SK-N-SH (cell line): ENCODE measurements around the gene C13orf46.

Experiments used
- CHD2 ChIP-seq: fragments of 150-350 bp; IDR thresholded peaks from 2 replicates; pipeline ENCODE4 v1.6.1; 2018; ENCODE audit warnings: low read length; ENCODE audit not compliant: partially characterized antibody
- EZH2phosphoT487 ChIP-seq: fragments of 200-600 bp; sonication (generic); IDR thresholded peaks from 2 replicates; pipeline ENCODE4 v1.6.1; 2017; ENCODE audit warnings: low read depth, mixed run types, mild to moderate bottlenecking, antibody characterized with exemption, moderate library complexity, borderline replicate concordance
- FOXJ3 ChIP-seq: sonication (generic); formaldehyde crosslinking; IDR thresholded peaks from 2 replicates; pipeline ENCODE4 v1.5.1; 2020; ENCODE audit warnings: mild to moderate bottlenecking, missing genetic modification reagents
- POLR2AphosphoS5 ChIP-seq: IDR thresholded peaks from 2 replicates; pipeline ENCODE4 v1.6.1; 2012; ENCODE audit warnings: low read depth, low read length
- TEAD4 ChIP-seq: IDR thresholded peaks from 2 replicates; pipeline ENCODE4 v1.4.0; 2012; ENCODE audit warnings: mild to moderate bottlenecking, borderline replicate concordance; ENCODE audit not compliant: insufficient read depth
- TF ChIP-seq, protein P1 (sequence below): fragments of 200-600 bp; sonication (generic); IDR thresholded peaks from 2 replicates; pipeline ENCODE4 v1.6.1; 2017; ENCODE audit warnings: antibody characterized with exemption, mild to moderate bottlenecking, moderate library complexity
- TF ChIP-seq, protein P2 (sequence below): IDR thresholded peaks from 2 replicates; pipeline ENCODE4 v1.6.1; 2012; ENCODE audit warnings: mild to moderate bottlenecking, low read depth, low read length, moderate library complexity

DNA sequence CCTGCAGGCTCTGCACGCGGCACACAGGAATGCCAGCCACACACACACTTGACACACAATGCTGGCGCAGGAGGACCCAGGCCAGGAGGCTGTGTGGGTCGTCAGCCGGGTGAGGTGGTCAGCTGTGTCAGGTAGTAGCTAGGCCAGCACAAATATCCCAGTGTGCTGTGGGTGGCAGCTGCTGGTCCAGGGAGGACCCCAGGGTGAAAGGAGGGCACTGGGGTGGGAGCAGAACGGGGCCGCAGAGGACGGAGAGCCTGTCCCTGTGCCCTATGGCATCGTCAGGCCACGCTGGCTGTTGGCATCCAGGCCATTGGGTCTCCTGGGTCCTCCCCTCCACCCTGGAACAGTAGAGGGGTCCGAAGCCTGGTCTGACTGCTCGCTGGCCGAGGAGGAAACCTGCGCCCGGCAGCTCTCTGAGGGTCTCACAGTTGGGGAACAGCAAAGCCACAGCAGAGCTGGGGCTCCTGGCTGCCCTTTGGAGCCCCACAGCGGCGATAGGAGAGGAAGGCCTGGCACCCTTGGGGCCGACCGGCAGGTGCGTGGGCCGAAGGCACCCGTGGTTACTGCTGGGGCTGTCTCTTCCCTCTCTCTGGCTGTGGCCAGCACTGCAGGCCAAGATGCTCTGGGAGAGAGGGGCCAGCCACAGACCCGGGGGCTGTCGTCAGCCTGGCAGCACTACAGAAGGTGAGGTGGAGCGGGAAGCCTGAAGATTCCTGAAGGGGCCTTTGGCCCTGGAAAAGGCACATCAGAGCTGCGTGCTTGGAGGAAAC, 27.3 kb downstream of the C13orf46 start:
- TF ChIP-seq, protein P1, sequence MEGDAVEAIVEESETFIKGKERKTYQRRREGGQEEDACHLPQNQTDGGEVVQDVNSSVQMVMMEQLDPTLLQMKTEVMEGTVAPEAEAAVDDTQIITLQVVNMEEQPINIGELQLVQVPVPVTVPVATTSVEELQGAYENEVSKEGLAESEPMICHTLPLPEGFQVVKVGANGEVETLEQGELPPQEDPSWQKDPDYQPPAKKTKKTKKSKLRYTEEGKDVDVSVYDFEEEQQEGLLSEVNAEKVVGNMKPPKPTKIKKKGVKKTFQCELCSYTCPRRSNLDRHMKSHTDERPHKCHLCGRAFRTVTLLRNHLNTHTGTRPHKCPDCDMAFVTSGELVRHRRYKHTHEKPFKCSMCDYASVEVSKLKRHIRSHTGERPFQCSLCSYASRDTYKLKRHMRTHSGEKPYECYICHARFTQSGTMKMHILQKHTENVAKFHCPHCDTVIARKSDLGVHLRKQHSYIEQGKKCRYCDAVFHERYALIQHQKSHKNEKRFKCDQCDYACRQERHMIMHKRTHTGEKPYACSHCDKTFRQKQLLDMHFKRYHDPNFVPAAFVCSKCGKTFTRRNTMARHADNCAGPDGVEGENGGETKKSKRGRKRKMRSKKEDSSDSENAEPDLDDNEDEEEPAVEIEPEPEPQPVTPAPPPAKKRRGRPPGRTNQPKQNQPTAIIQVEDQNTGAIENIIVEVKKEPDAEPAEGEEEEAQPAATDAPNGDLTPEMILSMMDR: no peak
- no peak for TF ChIP-seq FOXJ3 (CRISPR knock-in tag)
- no peak for TF ChIP-seq TEAD4
- no peak for TF ChIP-seq EZH2phosphoT487
- no peak for TF ChIP-seq POLR2AphosphoS5
- TF ChIP-seq, protein P2, sequence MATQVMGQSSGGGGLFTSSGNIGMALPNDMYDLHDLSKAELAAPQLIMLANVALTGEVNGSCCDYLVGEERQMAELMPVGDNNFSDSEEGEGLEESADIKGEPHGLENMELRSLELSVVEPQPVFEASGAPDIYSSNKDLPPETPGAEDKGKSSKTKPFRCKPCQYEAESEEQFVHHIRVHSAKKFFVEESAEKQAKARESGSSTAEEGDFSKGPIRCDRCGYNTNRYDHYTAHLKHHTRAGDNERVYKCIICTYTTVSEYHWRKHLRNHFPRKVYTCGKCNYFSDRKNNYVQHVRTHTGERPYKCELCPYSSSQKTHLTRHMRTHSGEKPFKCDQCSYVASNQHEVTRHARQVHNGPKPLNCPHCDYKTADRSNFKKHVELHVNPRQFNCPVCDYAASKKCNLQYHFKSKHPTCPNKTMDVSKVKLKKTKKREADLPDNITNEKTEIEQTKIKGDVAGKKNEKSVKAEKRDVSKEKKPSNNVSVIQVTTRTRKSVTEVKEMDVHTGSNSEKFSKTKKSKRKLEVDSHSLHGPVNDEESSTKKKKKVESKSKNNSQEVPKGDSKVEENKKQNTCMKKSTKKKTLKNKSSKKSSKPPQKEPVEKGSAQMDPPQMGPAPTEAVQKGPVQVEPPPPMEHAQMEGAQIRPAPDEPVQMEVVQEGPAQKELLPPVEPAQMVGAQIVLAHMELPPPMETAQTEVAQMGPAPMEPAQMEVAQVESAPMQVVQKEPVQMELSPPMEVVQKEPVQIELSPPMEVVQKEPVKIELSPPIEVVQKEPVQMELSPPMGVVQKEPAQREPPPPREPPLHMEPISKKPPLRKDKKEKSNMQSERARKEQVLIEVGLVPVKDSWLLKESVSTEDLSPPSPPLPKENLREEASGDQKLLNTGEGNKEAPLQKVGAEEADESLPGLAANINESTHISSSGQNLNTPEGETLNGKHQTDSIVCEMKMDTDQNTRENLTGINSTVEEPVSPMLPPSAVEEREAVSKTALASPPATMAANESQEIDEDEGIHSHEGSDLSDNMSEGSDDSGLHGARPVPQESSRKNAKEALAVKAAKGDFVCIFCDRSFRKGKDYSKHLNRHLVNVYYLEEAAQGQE: no peak
- TF ChIP-seq CHD2: no peak
